Measurements from ENCODE around the gene UBE2E2.

Gene UBE2E2

GRCh38 chr3:23390989-23391553 lies 187.9 kb downstream of the UBE2E2 start:
- DNase-seq = no peak

GRCh38 chr3:23395115-23395514 lies 192.0 kb downstream of the UBE2E2 start:
- DNase-seq = no peak

- no peak for DNase-seq
Measured at GRCh38 chr3:23396746-23397145, 193.6 kb downstream of the UBE2E2 start.

- DNase-seq = no peak
Measured at GRCh38 chr3:23399221-23399620, 196.1 kb downstream of the UBE2E2 start.

GRCh38 chr3:23402728-23403492 lies 199.8 kb downstream of the UBE2E2 start:
- no peak for DNase-seq

GRCh38 chr3:23404246-23404645 lies 201.1 kb downstream of the UBE2E2 start:
- no peak for DNase-seq

GRCh38 chr3:23405081-23405480 lies 202.0 kb downstream of the UBE2E2 start:
- no peak for DNase-seq

- DNase-seq = no peak
Measured at GRCh38 chr3:23406601-23407000, 203.5 kb downstream of the UBE2E2 start.

GRCh38 chr3:23418026-23418425 lies 214.9 kb downstream of the UBE2E2 start:
- DNase-seq = no peak

- DNase-seq = no peak
Measured at GRCh38 chr3:23421811-23422516, 218.8 kb downstream of the UBE2E2 start.

GRCh38 chr3:23422517-23422851 lies 219.4 kb downstream of the UBE2E2 start:
- no peak for DNase-seq

GRCh38 chr3:23425410-23425809 lies 222.3 kb downstream of the UBE2E2 start:
- no peak for DNase-seq

- DNase-seq = no peak
Measured at GRCh38 chr3:23430781-23431398, 227.8 kb downstream of the UBE2E2 start.

GRCh38 chr3:23431764-23432163 lies 228.6 kb downstream of the UBE2E2 start:
- DNase-seq = no peak

GRCh38 chr3:23435318-23435717 lies 232.2 kb downstream of the UBE2E2 start:
- DNase-seq = no peak

- DNase-seq = no peak
Measured at GRCh38 chr3:23435904-23436303, 232.8 kb downstream of the UBE2E2 start.

- DNase-seq = no peak
Measured at GRCh38 chr3:23437484-23438145, 234.5 kb downstream of the UBE2E2 start.

GRCh38 chr3:23438657-23439056 lies 235.5 kb downstream of the UBE2E2 start:
- DNase-seq = no peak

GRCh38 chr3:23439080-23439479 lies 236.0 kb downstream of the UBE2E2 start:
- DNase-seq = no peak

- no peak for DNase-seq
Measured at GRCh38 chr3:23440416-23441294, 237.5 kb downstream of the UBE2E2 start.

GRCh38 chr3:23442598-23443383 lies 239.7 kb downstream of the UBE2E2 start:
- DNase-seq = no peak
